H1 (cell line): ENCODE measurements around the gene ARHGAP15. TPM values are rescaled to one million over a fixed set of nuclear protein-coding genes. Genes with fewer than 3 reads are reported as not detected.

ENCODE experiments used
- CHD7 ChIP-seq: fragments of 300-600 bp; sonication (generic); IDR thresholded peaks from 2 replicates; pipeline ENCODE4 v1.7.1; 2012; ENCODE audit warnings: low read length, moderate library complexity, mild to moderate bottlenecking, inconsistent platforms; ENCODE audit not compliant: insufficient replicate concordance
- EZH2 ChIP-seq: fragments of 200-600 bp; sonication (generic); IDR thresholded peaks from 2 replicates; pipeline ENCODE4 v1.7.1; 2012; ENCODE audit warnings: low read depth, mild to moderate bottlenecking, moderate library complexity, low read length, inconsistent platforms; ENCODE audit not compliant: severe bottlenecking
- HDAC2 ChIP-seq, 2 experiments: fragments of 300-600 bp in 1 of 2; sonication (generic) in 1 of 2; IDR thresholded peaks; 2 replicates each; pipeline ENCODE4 v1.6.1; 2011 to 2012; ENCODE audit warnings: low read depth in 2 of 2, low read length in 2 of 2, mild to moderate bottlenecking in 2 of 2, moderate library complexity in 2 of 2, borderline replicate concordance in 1 of 2, inconsistent platforms in 1 of 2
- MAX ChIP-seq: IDR thresholded peaks from 2 replicates; pipeline ENCODE4 v1.6.1; 2012; ENCODE audit warnings: inconsistent platforms
- POU5F1 ChIP-seq: IDR thresholded peaks from 2 replicates; pipeline ENCODE4 v1.6.1; 2011; ENCODE audit warnings: low read depth, mild to moderate bottlenecking, low read length, moderate library complexity
- RAD21 ChIP-seq, 2 experiments: IDR thresholded peaks in 1 of 2; conservative IDR thresholded peaks in 1 of 2; 2 replicates each; pipeline ENCODE4 v1.6.1; 2011; ENCODE audit warnings: low read depth in 2 of 2, low read length in 2 of 2, improper control_type of control experiment in 1 of 2, inconsistent platforms in 1 of 2, mild to moderate bottlenecking in 1 of 2, moderate library complexity in 1 of 2
- SIX5 ChIP-seq: IDR thresholded peaks from 2 replicates; pipeline ENCODE4 v1.6.1; 2011; ENCODE audit warnings: mild to moderate bottlenecking, low read depth, low read length
- SUZ12 ChIP-seq: fragments of 200-600 bp; sonication (generic); IDR thresholded peaks from 2 replicates; pipeline ENCODE4 v1.6.1; 2012; ENCODE audit warnings: mild to moderate bottlenecking, inconsistent platforms, low read length, moderate library complexity, mixed read lengths
- TCF12 ChIP-seq: IDR thresholded peaks from 2 replicates; pipeline ENCODE4 v1.6.1; 2011; ENCODE audit warnings: low read depth, mild to moderate bottlenecking, low read length
- ZNF274 ChIP-seq: IDR thresholded peaks from 2 replicates; pipeline ENCODE4 v1.7.0; 2012; ENCODE audit warnings: low read length, borderline replicate concordance; ENCODE audit errors: extremely low read depth
- polyA plus RNA-seq, 7 experiments: library from polyadenylated mRNA; depleted of rRNA in 3 of 7; stranded (reverse) in 5 of 7; unstranded in 2 of 7; fragments of >200 nt in 5 of 7; fragments of 200-250 nt in 2 of 7; gene quantifications; 1 replicate in 5 of 7; 2 replicates in 1 of 7; 4 replicates in 1 of 7; pipeline versions ENCODE4 v1.2.1 to v1.2.3, GENCODE V29; 2011 to 2013; ENCODE audit warnings: missing spikeins in 2 of 7, mixed read lengths in 2 of 7
- total RNA-seq: library from RNA; stranded (reverse); fragmentation: NEBNext Ultra II Directional; extraction: Animal tissue kit (Norgen Biotek cat#: 25700); gene quantifications from 2 replicates; pipeline ENCODE4 v1.2.1, GENCODE V29; 2021

Gene ARHGAP15
- total and polyA plus RNA-seq, 2 of the 8 experiments (the other 6 are each of a cell fraction or from before 2014, with no cell fraction given): not detected

GRCh38 chr2:143685421-143686078, 556.3 kb downstream of the ARHGAP15 start (continued):
- TF ChIP-seq CHD7 (no peak), RAD21 (IDR thresholded peaks at IDR 0.05 in 1 of 2, conservative IDR thresholded peaks at IDR 0.05 in 1 of 2; ENCODE audit: low read depth in 2 of 2, low read length in 2 of 2) (no peak), SIX5 (no peak), MAX (no peak), HDAC2 (IDR thresholded peaks at IDR 0.05; ENCODE audit: borderline replicate concordance in 1 of 2, low read depth in 2 of 2, low read length in 2 of 2) (no peak), ZNF274 (no peak), POU5F1 (no peak), SUZ12 (no peak), TCF12 (no peak), EZH2 (no peak)
